GM12891 (cell line): ENCODE data around the gene USP10.

Experiments used
- DNase-seq: peaks from one replicate; pipeline ENCODE4 v3.0.0; 2011; ENCODE audit warnings: low spot score; ENCODE audit not compliant: insufficient read length
- FAIRE-seq: peaks from 2 replicates; lab custom pipeline; 2011; peaks lifted over from hg19 to GRCh38; lab: Jason Lieb, UNC
- PAX5 ChIP-seq: IDR thresholded peaks from 2 replicates; pipeline ENCODE4 v1.6.1; 2011; ENCODE audit warnings: low read length, moderate library complexity, mild to moderate bottlenecking; ENCODE audit not compliant: insufficient read depth, severe bottlenecking
- POLR2A ChIP-seq: IDR thresholded peaks from 2 replicates; pipeline ENCODE4 v1.6.1; 2011; ENCODE audit warnings: low read depth, low read length, control low read depth
- POLR2AphosphoS5 ChIP-seq: IDR thresholded peaks from 2 replicates; pipeline ENCODE4 v1.6.1; 2011; ENCODE audit warnings: low read depth, low read length, control low read depth
- POU2F2 ChIP-seq: IDR thresholded peaks from 2 replicates; pipeline ENCODE4 v1.6.1; 2011; ENCODE audit warnings: low read depth, mild to moderate bottlenecking, control low read depth, low read length, moderate library complexity
- SPI1 ChIP-seq: IDR thresholded peaks from 2 replicates; pipeline ENCODE4 v1.6.1; 2011; ENCODE audit warnings: low read depth, low read length, control low read depth
- TAF1 ChIP-seq: IDR thresholded peaks from 2 replicates; pipeline ENCODE4 v1.6.1; 2011; ENCODE audit warnings: low read depth, low read length, control low read depth

The USP10 gene

DNA sequence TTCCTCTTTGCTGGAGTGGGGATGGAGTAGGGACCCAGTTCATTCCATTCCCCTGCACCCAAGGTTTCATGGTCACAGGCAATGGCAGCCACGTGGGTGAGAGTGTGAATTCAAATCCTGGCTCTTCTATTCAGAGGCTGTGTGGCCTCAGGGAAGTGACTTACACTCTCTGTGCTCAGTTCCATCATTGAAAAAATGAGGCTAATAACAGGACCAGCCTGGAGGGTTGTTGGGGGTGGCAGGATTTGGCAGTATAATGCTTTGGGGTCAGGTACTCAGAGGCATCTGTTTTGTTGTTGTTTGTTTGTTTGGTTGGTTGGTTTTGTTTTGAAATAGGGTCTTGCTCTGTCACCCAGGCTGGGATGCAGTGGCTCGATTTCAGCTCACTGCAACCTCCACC, 117.8 kb downstream of the USP10 start:
- FAIRE-seq (no peak), DNase-seq (no peak)
- no peak for TF ChIP-seq POLR2AphosphoS5

DNA sequence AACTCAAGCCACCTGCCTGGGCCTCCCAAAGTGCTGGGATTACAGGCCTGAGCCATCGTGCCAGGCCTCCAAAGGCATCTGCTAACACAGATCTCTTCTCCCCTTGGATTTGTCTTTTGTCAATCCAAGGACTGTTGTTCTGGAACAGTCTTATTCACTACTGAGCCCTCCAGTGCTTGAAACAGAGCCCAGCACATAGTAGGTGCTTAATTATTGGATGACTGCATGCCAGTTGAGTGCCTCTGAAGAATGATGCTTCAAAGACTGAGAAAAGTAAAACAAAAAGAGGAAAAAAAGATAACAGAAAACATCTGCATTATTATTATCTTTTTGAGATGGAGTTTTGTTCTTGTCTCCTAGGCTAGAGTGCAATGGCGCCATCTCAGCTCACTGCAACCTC, 118.3 kb downstream of the USP10 start:
- FAIRE-seq: no peak
- TF ChIP-seq SPI1 (no peak), POLR2AphosphoS5 (no peak), PAX5 (no peak), POLR2A (no peak), POU2F2 (no peak), TAF1 (no peak)
- DNase-seq: no peak

DNA sequence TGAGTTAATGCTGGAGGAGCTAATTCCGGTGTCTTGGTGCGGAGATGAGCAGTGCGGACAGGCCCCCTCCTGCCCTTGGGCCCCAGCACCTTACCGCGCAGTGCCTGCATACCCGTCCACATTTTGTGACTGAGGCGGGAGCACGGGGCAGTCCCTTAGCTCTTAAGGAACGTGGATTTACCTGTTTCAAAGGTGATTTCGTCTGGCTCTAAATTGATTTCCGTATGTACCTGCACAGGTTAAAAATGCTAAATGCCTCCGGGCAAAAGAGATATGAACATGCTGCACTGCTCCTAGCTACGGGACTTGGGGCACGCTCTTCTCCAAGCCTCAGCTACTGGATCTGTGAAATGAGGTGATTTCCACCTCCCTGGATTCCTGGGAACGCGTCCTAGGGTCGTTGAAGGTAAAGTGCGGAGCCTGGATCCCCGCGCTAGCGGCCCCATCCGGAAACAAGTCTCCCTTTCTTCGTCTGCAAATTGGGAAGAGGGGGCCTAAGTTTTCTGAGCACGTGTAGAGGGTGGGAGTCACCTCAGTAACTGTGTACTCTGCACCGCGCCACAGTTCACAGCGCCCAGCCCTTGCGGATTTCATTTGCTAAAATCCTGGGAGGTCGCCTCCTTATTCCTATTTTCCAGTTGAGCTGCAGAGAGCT, 119.3 kb downstream of the USP10 start:
- no peak for DNase-seq
- no peak for FAIRE-seq
- no peak for TF ChIP-seq POU2F2

DNA sequence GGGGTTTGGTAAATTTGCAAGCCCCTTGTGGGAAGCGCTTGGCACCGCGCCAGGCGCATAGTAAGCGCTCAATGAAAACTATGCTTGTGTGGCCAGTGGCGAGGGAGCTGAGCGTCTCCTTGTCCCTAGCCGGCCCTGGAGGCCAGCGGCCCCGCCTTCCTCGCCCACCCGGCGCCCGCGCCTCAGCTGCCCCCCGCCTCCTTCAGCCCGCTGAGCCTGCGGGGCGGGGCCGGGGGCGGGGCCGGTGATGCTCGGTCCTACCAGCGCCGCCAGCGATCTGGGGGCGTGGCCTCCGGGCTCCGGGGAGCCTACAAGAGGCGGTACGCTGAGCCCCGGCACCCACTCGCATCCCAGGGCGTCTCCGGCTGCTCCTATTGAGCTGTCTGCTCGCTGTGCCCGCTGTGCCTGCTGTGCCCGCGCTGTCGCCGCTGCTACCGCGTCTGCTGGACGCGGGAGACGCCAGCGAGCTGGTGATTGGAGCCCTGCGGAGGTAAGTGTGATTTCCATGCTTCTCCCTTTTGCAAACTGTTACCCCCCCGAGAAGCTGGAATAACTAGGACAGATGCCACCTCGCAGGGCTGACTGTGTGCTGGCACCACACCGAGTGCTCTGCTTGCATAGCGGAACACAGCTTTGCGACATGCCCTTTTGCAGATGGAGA, 120.0 kb downstream of the USP10 start, which contains the start of gene CRISPLD2:
Gene CRISPLD2, plus strand, starts transcription at position 342 of the 661 bp plus-strand sequence. CDS start 18,511 bp downstream, outside the sequence.
- TF ChIP-seq SPI1 (no peak), TAF1 (no peak), POLR2AphosphoS5 (no peak), POLR2A (no peak), PAX5 (no peak), POU2F2 (no peak)
- peak; percentile 89 for DNase-seq
- peak; percentile 26 for FAIRE-seq

DNA sequence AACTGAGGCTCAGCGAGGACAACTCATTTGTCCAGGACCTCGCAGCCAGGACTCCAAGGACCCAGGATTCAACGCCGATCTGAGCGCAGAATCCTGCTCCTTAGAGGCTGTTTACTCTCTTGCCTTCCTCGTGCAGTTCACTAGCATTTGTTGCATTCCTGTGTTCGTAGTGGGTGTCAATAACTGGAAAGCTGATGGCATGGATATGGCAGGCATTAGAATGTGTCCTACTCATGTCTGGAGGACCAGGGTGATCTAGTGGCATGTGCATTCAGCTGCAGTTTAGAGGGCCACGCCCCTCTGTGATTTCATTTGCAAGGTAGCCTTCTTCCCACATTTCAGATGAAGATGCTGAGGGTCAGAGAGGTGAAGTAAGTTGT, 120.5 kb downstream of the USP10 start:
- FAIRE-seq: no peak
- TF ChIP-seq PAX5 (no peak), POLR2A (no peak), POLR2AphosphoS5 (no peak), SPI1 (no peak), TAF1 (no peak), POU2F2 (no peak)
- no peak for DNase-seq

DNA sequence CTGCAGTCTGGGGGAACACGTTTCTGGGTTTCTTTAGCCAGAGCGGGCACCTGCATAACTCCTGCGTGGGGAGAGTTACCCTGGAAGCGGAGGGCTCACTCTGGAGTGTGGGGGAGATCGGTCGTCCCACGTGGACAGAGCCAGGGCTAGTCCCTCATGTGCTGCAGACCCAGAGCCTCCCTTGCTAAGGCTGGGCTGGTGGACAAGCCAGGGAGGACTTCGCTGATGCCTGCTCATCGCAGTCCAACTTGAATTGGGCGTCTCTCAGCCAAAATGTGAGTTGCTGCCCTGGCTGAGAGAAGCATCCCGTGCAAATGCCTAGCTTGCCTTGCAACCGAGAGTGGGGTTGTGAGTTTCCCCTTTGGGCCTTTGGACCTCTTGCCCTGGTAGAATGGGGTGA, 121.0 kb downstream of the USP10 start:
- TF ChIP-seq POLR2A (no peak), POU2F2 (no peak)
- FAIRE-seq (no peak), DNase-seq (no peak)

DNA sequence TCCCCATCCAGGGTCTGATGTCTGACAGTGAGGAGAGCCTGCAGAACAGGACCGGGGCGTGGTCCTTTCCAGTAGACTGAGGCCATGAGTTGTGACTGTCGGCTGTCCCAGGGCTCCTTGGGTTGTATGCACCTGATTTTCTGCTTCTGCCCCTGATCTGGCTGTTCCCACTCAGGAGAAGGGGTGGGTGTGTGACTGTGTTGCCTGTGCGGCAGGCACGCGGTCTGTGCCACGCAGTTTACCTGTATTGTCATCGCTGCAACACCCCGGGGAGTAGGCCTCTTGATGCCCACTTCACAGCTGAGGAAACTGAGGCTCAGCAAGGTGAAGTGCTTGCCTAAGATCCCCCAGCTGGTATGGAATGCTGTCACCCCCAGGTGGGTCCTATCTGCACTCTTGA, 121.4 kb downstream of the USP10 start:
- FAIRE-seq (no peak), DNase-seq (no peak)
- TF ChIP-seq POLR2A: no peak
- no peak for TF ChIP-seq PAX5
- TF ChIP-seq POLR2AphosphoS5: no peak
- no peak for TF ChIP-seq TAF1
- no peak for TF ChIP-seq SPI1
- TF ChIP-seq POU2F2: no peak

DNA sequence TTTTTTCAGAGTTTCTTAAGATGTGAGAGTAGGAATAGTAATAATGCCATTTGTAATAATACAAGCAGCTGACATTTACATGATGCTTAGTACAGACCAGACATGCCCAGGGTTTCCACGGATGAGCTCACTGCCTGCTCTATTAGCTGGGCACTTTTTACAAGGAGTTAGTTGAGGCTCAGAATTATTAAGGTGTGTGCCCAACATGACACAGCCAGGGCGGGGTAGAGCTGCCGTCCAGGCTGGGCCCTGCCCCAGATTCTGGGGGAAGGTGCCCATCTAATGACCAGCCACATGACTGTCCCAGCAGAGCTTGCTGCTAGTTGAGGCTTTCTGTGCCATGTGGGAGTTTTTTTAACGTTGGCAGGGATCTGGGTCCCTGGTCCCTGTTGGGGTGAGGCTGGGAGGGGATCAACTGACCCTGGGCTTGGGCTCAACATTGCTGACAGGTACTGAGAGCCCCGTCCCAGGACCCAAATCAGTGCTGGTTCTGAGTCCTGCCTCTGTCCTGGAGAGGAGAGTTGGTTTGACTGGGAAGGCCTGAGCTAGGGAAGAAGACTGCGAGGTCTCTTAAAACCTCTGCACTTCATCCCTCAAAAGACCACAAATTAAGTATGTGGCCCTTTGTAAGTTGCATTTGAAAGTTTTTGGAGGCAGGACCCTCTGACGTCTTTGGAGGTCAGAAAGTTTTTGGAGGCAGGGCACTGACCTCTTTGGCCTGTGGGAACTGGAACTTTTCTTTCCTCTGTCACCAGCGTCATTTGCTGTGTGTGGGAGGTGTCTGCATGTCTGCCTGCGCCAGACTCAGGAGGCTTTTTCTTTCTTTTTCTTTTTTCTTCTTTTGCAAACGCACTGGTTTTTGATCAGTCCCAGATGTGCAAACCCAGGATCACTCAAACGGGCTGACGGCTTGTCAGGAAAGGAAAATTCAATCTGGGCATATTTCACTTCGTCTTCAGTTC, 122.2 kb downstream of the USP10 start:
- DNase-seq (no peak), FAIRE-seq (no peak)
- TF ChIP-seq SPI1 (no peak), POU2F2 (no peak), POLR2AphosphoS5 (no peak), POLR2A (no peak), TAF1 (no peak), PAX5 (no peak)

DNA sequence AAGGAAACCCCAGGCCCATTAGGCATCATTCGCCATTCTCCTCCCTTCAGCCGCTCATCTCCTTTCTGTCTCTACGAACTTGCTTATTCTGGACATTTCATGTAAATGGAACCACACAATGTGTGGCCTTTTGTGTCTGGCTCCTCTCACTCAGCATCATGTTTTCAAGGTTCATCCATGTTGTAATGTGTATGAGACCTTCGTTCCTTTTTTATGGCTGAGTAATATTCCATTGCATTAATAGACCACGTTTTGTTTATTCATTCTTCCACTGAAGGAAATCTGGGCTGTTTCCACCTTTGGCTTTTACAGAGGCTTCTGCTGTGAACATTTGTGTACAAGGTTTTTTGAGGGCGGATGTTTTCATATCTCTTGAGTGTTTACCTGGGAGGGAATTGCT, 123.2 kb downstream of the USP10 start:
- DNase-seq: no peak
- FAIRE-seq: no peak
- TF ChIP-seq TAF1 (no peak), SPI1 (no peak), POLR2AphosphoS5 (no peak), POU2F2 (no peak)

DNA sequence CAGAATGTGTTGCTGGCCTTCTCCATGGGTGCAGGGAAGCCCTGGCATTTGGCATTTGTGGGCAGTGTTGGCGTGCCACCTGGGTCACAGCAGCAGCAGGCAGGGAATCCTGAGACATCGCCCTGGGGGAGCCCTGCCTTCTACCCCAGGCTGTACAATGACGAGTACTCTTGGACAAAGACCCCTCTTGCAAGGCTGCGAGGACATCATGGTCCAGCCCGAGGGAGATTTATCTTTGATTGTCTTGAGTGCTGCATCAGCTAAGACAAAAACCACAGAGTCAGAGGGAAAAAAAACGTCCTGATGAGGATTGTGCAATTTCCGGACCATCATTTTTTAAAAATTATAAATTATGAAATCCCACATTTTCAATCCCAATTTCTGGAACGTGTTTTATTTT, 123.7 kb downstream of the USP10 start:
- DNase-seq: no peak

More for the DNA sequence above, 123.7 kb downstream of the USP10 start:
- TF ChIP-seq PAX5 (no peak), POLR2AphosphoS5 (no peak), SPI1 (no peak), POU2F2 (no peak), POLR2A (no peak), TAF1 (no peak)
- no peak for FAIRE-seq
